Neural progenitor cell (in vitro differentiated cells): ENCODE results near the gene SIGLEC9. TPM values are rescaled to one million over a fixed set of nuclear protein-coding genes. Genes with fewer than 3 reads are reported as not detected.
A peak's percentile ranks its signal among the peaks of the same experiment; 100 is the strongest.

Experiments
- DNase-seq: peaks from one replicate; pipeline ENCODE4 v3.0.0-alpha.2; 2016; ENCODE audit warnings: low spot score
- H2AFZ ChIP-seq: fragments of 200-600 bp; sonication (generic); replicated peaks from 2 replicates; pipeline ENCODE4 v1.6.1; 2016; ENCODE audit warnings: antibody characterized with exemption
- H3F3A ChIP-seq: fragments of 200-600 bp; sonication (generic); 2 replicates; pipeline ENCODE4 v1.6.1; 2016; ENCODE audit warnings: antibody characterized with exemption, low read depth
- H3K27ac ChIP-seq: fragments of 200-600 bp; sonication (generic); 2 replicates; pipeline ENCODE4 v1.5.1; 2016; ENCODE audit warnings: mild to moderate bottlenecking
- H3K27me3 ChIP-seq: fragments of 200-600 bp; sonication (generic); 2 replicates; pipeline ENCODE4 v1.6.1; 2016; ENCODE audit warnings: mild to moderate bottlenecking, moderate library complexity
- H3K36me3 ChIP-seq: fragments of 200-600 bp; sonication (generic); 2 replicates; pipeline ENCODE4 v1.5.1; 2016
- H3K4me1 ChIP-seq: fragments of 200-600 bp; sonication (generic); 2 replicates; pipeline ENCODE4 v1.6.1; 2016; ENCODE audit warnings: mixed run types
- H3K4me2 ChIP-seq: fragments of 200-600 bp; sonication (generic); 2 replicates; pipeline ENCODE4 v1.6.1; 2016
- H3K4me3 ChIP-seq: fragments of 200-600 bp; sonication (generic); 2 replicates; pipeline ENCODE4 v1.5.1; 2016
- H3K79me2 ChIP-seq: fragments of 200-600 bp; sonication (generic); 2 replicates; pipeline ENCODE4 v1.6.1; 2016; ENCODE audit warnings: low read depth
- H3K9ac ChIP-seq: fragments of 200-600 bp; sonication (generic); 2 replicates; pipeline ENCODE4 v1.6.1; 2016
- H3K9me3 ChIP-seq: fragments of 200-600 bp; sonication (generic); 2 replicates; pipeline ENCODE4 v1.5.1; 2016; ENCODE audit warnings: low read depth
- H4K20me1 ChIP-seq: fragments of 200-600 bp; sonication (generic); 2 replicates; pipeline ENCODE4 v1.6.1; 2016; ENCODE audit warnings: low read depth
- H3K27ac Mint-ChIP-seq: 3 replicates; pipeline ENCODE4 v1.8.0; 2021; ENCODE audit warnings: mixed read lengths
- H3K27me3 Mint-ChIP-seq: 2 replicates; pipeline ENCODE4 v1.8.0; 2022; ENCODE audit warnings: low read depth, mild to moderate bottlenecking, inconsistent platforms, moderate library complexity, mixed read lengths; ENCODE audit not compliant: insufficient read depth
- H3K36me3 Mint-ChIP-seq: 3 replicates; pipeline ENCODE4 v1.8.0; 2021; ENCODE audit warnings: mixed read lengths
- H3K4me1 Mint-ChIP-seq: 3 replicates; pipeline ENCODE4 v1.8.0; 2021; ENCODE audit warnings: mixed read lengths
- H3K4me3 Mint-ChIP-seq: 3 replicates; pipeline ENCODE4 v1.8.0; 2021; ENCODE audit warnings: mild to moderate bottlenecking, moderate library complexity, mixed read lengths
- H3K9me3 Mint-ChIP-seq: 3 replicates; pipeline ENCODE4 v1.8.0; 2020; ENCODE audit warnings: mixed read lengths
- EZH2 ChIP-seq: fragments of 200-600 bp; sonication (generic); IDR thresholded peaks from 2 replicates; pipeline ENCODE4 v1.6.1; 2017; ENCODE audit warnings: antibody characterized with exemption, mild to moderate bottlenecking, moderate library complexity
- EZH2phosphoT487 ChIP-seq: fragments of 200-600 bp; sonication (generic); IDR thresholded peaks from 2 replicates; pipeline ENCODE4 v1.6.1; 2017; ENCODE audit warnings: antibody characterized with exemption
- total RNA-seq: library from RNA; depleted of rRNA; stranded (reverse); fragments of >200 nt; gene quantifications from 2 replicates; pipeline ENCODE4 v1.2.3, GENCODE V29; 2015; ENCODE audit warnings: low replicate concordance
- TF ChIP-seq, protein P1 (sequence below): fragments of 200-600 bp; sonication (generic); IDR thresholded peaks from 2 replicates; pipeline ENCODE4 v1.5.1; 2017; ENCODE audit warnings: antibody characterized with exemption, mild to moderate bottlenecking

Gene SIGLEC9
- total RNA-seq, 1 donor from 2014 or later: not detected

GRCh38 chr19:51096473-51097165 lies 28.1 kb upstream of the SIGLEC9 start:
- Mint-ChIP-seq H3K27ac (no peak overlapping the region), H3K27me3 (peaks cover 3% of the 10 kb centered on the region), H3K9me3 (no peaks in the 10 kb centered on the region), H3K36me3 (no peaks in the 10 kb centered on the region), H3K4me3 (no peak overlapping the region), H3K4me1 (peaks cover 2% of the 10 kb centered on the region)
- H3K79me2 ChIP-seq: no peaks in the 10 kb centered on the region
- no peak overlapping the region for H3K4me2 ChIP-seq
- no peak overlapping the region for H2AFZ ChIP-seq
- H4K20me1 ChIP-seq: peaks cover 6% of the 10 kb centered on the region
- DNase-seq: peak; percentile 15
- no peaks in the 10 kb centered on the region for H3F3A ChIP-seq
- no peaks in the 10 kb centered on the region for H3K36me3 ChIP-seq
- H3K9me3 ChIP-seq: no peaks in the 10 kb centered on the region
- no peak overlapping the region for H3K9ac ChIP-seq
- no peaks in the 10 kb centered on the region for H3K4me1 ChIP-seq
- H3K27me3 ChIP-seq: no peaks in the 10 kb centered on the region
- H3K4me3 ChIP-seq: no peak overlapping the region
- no peak overlapping the region for H3K27ac ChIP-seq
- TF ChIP-seq EZH2 (no peak), EZH2phosphoT487 (no peak)
- TF ChIP-seq, protein P1, sequence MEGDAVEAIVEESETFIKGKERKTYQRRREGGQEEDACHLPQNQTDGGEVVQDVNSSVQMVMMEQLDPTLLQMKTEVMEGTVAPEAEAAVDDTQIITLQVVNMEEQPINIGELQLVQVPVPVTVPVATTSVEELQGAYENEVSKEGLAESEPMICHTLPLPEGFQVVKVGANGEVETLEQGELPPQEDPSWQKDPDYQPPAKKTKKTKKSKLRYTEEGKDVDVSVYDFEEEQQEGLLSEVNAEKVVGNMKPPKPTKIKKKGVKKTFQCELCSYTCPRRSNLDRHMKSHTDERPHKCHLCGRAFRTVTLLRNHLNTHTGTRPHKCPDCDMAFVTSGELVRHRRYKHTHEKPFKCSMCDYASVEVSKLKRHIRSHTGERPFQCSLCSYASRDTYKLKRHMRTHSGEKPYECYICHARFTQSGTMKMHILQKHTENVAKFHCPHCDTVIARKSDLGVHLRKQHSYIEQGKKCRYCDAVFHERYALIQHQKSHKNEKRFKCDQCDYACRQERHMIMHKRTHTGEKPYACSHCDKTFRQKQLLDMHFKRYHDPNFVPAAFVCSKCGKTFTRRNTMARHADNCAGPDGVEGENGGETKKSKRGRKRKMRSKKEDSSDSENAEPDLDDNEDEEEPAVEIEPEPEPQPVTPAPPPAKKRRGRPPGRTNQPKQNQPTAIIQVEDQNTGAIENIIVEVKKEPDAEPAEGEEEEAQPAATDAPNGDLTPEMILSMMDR: peak; percentile 36

- no peaks in the 10 kb centered on the region for H3K27me3 ChIP-seq
- no peak overlapping the region for H2AFZ ChIP-seq
- H3F3A ChIP-seq: no peaks in the 10 kb centered on the region
- no peaks in the 10 kb centered on the region for H3K9me3 Mint-ChIP-seq
- no peak overlapping the region for H3K27ac ChIP-seq
- no peaks in the 10 kb centered on the region for H3K9me3 ChIP-seq
- H3K4me3 Mint-ChIP-seq: no peak overlapping the region
- DNase-seq: peak; percentile 70
- peaks cover 2% of the 10 kb centered on the region for H3K4me1 Mint-ChIP-seq
- H3K4me2 ChIP-seq: no peak overlapping the region
- peaks cover 3% of the 10 kb centered on the region for H3K27me3 Mint-ChIP-seq
- no peak overlapping the region for H3K9ac ChIP-seq
- peaks cover 6% of the 10 kb centered on the region for H4K20me1 ChIP-seq
- no peaks in the 10 kb centered on the region for H3K36me3 Mint-ChIP-seq
- H3K79me2 ChIP-seq: no peaks in the 10 kb centered on the region
- TF ChIP-seq, protein P1: peak; percentile 77
- no peak for TF ChIP-seq EZH2phosphoT487
- H3K4me3 ChIP-seq: no peak overlapping the region
- no peaks in the 10 kb centered on the region for H3K36me3 ChIP-seq
- no peaks in the 10 kb centered on the region for H3K4me1 ChIP-seq
- no peak overlapping the region for H3K27ac Mint-ChIP-seq
These were observed 27.5 kb upstream of the SIGLEC9 start for GRCh38 chr19:51097166-51097738.

DNA sequence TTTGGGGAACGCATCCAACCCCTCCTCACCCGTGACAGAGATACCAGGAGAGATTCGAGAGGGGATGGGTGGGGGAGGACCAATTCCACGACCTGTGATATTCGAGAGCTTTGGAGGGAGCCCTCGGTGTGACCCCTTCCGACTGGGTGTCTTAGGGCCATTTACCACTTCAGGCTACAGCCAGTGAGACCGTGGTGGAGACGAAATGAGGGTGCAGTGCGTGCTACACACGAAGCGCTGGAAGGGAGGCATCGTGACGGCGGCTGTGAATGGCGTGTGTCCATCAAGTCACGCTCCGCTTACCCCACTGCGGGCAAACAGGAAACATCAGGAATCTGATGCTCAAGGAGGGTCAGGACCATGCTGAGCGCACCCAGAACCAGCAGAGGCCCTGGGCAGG lies 26.9 kb upstream of the SIGLEC9 start:
- Mint-ChIP-seq H3K27ac (no peak overlapping the region), H3K9me3 (no peaks in the 10 kb centered on the region), H3K4me3 (no peak overlapping the region), H3K27me3 (peaks cover 3% of the 10 kb centered on the region), H3K4me1 (peaks cover 2% of the 10 kb centered on the region), H3K36me3 (peaks cover 2% of the 10 kb centered on the region)
- DNase-seq: no peak
- Histone ChIP-seq H2AFZ (no peak overlapping the region), H3K4me1 (no peaks in the 10 kb centered on the region), H3K27ac (no peak overlapping the region), H3K79me2 (no peaks in the 10 kb centered on the region), H3K9ac (no peak overlapping the region), H3K36me3 (no peaks in the 10 kb centered on the region), H4K20me1 (peaks cover 6% of the 10 kb centered on the region), H3K4me3 (no peak overlapping the region), H3K27me3 (no peaks in the 10 kb centered on the region), H3F3A (no peaks in the 10 kb centered on the region), H3K9me3 (no peaks in the 10 kb centered on the region), H3K4me2 (no peak overlapping the region)
- TF ChIP-seq EZH2phosphoT487 (no peak), EZH2 (no peak)
- TF ChIP-seq, protein P1: no peak
